Right renal pelvis (tissue), 4 donors: ENCODE results near the gene AMZ2. TPM values are rescaled to one million over a fixed set of nuclear protein-coding genes. Genes with fewer than 3 reads are reported as not detected.
"Not testable (repeated sequence)": the region's sequence is repeated elsewhere in the genome, so short reads cannot be mapped to it uniquely, and the experiment has no call there.

ENCODE experiments used
- DNase-seq, 4 donors: peaks; one replicate each; pipeline ENCODE4 v3.0.0-alpha.2; 2013; ENCODE audit warnings: low read depth in 4 of 4, low spot score in 3 of 4, missing footprints in 1 of 4
- polyA plus RNA-seq, 4 donors: library from polyadenylated mRNA; unstranded; fragments of 120-200 nt; gene quantifications; one replicate each; pipeline ENCODE4 v1.2.1, GENCODE V29; 2013; ENCODE audit not compliant: insufficient read length in 4 of 4

The AMZ2 gene
- polyA plus RNA-seq, 4 donors = 79.4 to 102 (median 96.4) TPM

DNA sequence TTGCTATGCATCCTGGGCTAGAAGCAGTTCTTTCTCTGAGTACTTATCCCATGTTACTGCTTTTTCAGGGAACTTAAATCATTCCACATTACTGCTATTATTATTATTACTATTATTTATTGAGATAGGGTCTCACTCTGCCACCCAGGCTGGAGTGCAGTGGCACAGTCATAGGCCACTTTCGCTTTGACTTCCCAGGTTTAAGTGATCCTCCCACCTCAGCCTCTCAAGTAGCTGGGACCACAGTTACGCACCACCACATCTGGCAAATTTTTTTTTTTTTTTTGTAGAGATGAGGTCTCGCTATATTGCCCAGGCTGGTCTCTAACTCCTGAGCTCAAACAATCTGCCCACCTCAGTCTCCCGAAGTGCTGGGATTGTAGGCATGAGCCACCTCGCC, 28.4 kb upstream of the AMZ2 start:
- not testable (repeated sequence) for DNase-seq

DNA sequence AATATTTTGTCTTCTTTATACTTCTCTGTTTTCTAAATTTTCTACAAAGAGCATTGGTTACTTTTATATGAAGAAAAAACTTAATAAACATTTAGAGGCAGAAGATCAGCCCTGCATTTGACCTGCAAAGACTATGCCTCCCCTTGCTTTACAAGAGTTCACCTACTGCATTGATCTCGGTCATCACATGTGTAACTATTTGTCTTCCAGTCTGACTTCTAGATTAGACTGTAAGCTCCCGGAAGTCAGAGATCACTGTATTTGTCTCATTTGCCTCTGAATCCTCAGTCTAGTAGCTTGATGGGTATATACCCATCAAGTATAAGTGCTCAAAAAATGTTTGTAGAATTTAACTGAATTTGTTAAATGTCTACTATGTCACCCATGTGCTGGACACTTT, 27.7 kb upstream of the AMZ2 start:
- not testable (repeated sequence) for DNase-seq

DNA sequence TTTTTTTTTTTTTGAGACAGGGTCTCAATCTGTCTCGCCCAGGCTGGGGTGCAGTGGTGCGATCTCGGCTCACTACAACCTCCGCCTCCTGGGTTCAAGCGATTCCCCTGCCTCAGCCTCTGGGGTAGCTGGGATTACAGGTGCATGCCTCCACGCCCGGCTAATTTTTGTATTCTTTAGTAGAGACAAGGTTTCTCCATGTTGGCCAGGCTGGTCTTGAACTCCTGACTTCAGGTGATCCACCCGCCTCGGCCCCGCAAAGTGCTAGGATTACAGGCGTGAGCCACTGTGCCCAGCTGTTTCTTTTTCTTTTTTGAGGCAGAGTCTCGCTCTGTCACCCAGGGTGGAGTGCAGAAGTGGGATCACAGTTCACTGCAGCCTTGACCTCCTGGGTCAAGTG, 27.1 kb upstream of the AMZ2 start:
- not testable (repeated sequence) for DNase-seq

DNA sequence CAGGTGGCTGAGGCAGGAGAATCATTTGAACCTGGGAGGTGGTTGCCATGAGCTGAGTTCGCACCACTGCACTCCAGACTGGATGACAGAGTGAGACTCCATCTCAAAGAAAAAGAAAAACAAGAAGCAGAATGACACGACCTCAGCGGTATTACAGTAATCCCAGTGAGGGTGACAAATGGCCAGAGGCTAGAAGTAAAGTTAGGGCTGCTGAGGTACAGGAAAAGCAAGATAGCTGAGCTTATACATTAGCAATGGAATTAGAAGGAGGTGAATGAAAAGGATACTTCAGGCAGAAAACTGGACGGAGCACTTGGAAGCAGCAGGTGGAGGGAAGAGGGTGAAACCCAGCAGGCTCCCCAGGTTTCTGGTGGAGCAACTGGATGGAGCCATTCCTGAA, 26.1 kb upstream of the AMZ2 start:
- DNase-seq = no peak

DNA sequence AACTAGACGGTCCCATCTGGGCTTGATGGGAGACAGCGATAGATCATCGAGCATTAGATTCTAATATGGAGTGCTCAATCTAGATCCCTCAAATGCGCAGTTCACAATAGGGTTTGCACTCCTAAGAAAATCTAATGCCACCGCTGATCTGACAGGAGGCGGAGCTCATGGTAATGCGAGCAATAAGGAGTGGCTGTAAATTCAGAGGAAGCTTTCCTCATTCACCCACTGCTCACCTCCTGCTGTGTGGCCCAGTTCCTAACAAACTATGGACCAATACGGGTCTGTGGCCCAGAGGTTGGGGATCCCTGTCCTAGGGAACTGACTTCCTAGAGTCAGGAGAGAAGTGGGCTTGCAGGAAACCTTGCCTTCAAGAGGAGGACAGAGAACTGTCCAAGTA, 25.2 kb upstream of the AMZ2 start:
- DNase-seq = no peak

DNA sequence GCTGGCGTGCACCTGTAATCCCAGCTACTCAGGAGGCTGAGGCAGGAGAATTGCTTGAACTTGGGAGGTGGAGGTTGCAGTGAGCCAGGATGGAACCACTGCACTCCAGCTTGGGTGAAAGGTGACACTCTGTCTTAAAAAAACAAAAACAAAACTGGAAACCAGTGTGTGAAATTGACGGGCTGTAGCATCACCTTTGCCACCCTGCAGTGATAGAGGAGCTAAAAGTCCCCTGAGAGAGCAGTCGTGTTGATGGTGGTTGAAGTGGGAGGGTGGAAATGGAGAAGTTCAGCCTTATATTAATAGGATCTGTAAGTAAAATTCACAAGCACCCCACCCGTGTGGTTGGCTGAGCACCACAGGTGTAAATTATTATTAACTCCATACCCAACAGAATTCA, 22.8 kb upstream of the AMZ2 start:
- DNase-seq = not testable (repeated sequence)

DNA sequence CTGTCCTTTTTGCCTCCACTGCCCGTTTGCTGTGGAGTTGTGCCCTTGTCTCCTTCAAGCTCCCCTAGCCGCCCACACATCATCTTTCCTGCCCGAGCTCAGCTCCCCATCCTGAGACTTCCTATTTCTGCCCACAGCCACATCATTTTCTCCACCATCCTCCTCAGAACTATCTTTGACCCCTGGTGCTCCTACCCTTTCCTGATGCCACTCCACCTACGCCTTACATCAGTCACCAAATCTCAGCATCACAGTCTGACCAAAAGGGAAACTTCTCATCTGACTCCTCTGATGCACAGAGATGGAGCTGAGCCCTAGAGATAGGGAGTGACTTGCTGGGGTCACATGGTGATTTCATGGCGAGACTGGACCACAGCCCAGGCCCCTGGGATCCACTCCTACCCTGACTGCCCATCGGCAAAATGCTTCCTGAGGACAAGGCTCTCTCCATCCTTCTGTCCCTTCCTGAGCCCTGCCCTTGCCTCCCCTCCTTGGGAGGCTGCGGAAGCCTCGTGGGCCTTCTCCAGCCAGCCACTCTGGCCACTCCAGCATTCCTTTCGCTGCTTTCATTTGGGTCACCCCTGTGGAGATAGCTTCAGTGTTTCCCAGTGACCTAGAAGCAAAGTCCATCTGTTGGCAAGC, 19.7 kb upstream of the AMZ2 start:
- not testable (repeated sequence) for DNase-seq

DNA sequence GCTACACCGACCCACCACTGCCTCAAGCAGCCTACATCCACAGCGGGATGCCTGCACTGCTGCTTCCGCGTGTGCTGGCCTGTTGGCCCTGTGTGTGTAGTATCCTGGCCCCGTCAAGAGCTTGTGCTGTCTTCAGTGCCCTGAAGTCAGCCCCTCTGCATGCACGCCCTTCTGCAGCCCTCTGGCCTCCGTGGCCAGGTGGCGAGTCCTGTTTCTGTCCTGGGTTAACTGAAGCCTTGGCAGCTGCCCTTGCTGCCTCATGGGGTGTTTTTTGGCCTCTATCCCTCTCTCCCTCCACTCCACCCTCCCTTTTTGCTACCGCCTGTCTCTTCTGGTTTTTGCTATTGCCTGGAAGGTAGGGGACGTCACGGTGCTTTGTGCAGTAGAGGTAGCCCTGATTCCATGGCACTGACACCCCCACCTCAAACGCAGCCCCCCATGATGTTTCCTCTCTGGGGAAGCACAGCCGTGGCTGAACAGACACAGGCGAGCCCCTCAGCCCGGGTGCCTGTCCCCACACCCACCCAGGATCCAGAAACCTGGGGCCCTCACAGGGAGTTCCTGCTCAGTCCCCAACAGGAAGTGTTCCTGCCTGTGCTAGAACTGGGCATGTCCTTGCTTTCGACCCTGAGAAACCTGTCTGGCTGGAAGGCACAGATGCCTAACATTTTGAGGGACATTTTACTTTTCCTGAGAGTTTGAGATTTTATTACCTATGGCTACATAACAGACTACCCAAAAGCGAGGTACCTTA, 18.8 kb upstream of the AMZ2 start:
- DNase-seq = no peak

DNA sequence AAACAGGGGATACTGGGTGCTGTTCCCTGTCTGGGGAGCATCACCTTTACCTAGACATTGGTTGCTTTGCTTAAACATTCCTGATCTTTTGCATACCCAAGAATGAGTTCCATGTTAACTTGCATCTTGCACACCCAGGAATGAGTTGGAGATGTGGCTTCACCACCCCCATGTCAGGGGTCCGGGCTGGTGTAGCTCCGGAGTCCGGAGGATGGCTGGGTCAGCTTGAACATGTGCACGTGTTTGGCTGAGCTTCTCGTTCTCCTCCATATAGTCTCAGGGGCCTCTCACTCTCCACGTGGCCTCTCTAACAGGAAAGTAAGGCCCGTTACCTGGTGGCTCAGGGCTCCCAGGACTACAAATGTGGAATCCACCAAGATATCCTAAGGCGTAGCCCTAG, 18.2 kb upstream of the AMZ2 start:
- DNase-seq = no peak

DNA sequence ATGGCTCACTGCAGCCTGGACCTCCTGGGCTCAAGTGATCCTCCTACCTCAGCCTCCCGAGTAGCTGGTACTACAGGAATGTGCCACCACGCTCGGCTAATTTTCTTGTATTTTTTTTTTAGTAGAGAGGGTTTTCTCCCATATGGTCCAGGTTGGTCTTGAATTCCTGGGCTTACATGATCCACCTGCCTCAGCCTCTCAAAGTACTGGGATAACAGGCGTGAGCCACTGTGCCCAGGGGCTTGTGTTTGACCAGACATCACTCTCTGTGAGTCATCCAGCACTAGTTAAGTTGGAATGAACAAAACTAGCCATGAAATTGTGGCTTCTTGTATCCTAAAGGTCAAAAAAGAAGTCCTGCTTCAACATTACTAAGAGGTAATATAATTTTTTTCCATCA, 16.7 kb upstream of the AMZ2 start:
- not testable (repeated sequence) for DNase-seq

DNA sequence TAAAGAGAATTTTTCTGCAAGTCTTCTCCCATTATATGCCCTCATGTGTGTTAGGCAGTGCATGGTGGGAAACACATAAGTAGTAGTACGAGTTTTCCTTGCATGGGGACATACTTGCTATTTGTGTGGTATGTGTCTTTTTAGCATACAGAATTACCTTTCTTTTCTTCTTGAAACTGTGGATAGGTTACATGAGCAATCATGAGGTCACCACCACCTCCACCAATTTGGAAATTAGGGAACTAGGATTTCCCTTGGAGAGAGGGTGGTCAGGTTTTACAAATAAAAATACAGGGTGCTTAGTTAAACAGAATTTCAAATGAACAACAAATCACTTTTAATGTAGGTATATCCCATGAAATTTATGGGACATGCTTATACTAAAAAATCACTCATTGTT, 16.3 kb upstream of the AMZ2 start:
- DNase-seq = no peak

DNA sequence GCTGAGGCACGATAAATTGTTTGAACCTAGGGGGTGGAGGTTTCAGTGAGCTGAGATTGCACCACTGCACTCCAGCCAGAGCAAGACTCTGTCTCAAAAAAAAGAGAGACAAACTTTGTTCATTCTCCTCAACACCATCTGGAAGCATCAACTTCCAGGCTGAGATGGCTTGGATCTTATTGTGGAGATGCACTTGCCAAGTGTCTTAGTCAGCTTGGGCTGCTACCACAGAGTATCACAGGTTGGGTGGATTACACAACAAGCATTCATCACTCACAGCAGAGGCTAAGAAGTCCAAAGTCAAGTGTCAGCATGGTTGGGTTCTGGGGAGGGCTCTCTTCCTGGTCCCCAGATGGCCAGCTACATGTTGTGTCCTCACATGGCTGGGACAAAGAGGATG, 15.1 kb upstream of the AMZ2 start:
- not testable (repeated sequence) for DNase-seq

DNA sequence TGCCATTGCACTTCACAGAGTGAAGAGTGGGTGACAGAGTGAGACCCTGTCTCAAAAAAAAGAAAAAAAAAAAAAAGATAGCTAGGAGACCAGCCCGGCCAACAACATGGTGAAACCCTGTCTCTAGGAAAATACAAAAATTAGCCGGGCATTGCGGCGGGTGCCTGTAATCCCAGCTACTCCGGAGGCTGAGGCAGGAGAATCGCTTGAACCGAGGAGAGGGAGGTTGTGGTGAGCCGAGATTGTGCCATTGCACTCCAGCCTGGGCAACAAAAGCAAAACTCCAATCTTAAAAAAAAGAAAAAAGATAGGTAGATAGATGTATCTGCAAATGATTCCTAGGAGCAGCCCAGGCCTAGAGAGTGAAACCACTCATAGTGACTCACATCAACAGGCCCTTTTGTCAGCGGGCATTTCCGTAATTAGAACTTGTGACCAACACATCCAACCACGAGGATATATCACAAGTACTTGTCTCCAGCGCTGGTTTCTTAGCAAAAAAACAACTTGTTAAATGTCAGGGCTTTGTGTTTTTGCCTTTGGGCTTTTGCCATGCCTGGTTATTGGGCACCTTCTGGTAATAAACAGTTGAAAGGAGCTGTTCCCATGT, 13.0 kb upstream of the AMZ2 start:
- not testable (repeated sequence) for DNase-seq

DNA sequence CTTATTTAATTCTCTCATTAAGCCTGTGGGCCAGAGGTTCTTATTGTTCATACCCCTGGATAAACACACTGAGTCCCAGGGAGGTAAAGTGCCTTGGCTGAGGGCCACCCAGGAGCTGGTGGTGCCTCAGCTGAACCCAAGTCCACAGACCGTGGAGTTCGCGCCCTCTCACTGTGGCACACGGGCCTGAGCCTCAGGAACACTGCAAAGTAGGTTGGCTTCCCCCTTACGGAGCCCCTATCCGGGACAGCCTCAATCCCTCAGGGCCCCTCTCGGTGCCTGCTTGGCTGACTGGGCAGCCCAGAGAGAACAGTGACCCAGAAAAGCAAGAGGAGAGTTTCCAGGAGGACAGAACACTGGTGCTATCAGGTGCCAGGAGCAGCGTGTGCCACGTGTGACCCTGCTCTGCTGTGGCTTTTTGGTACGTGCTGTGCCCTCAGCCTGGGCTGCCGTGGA, 12.5 kb upstream of the AMZ2 start:
- not testable (repeated sequence) for DNase-seq

DNA sequence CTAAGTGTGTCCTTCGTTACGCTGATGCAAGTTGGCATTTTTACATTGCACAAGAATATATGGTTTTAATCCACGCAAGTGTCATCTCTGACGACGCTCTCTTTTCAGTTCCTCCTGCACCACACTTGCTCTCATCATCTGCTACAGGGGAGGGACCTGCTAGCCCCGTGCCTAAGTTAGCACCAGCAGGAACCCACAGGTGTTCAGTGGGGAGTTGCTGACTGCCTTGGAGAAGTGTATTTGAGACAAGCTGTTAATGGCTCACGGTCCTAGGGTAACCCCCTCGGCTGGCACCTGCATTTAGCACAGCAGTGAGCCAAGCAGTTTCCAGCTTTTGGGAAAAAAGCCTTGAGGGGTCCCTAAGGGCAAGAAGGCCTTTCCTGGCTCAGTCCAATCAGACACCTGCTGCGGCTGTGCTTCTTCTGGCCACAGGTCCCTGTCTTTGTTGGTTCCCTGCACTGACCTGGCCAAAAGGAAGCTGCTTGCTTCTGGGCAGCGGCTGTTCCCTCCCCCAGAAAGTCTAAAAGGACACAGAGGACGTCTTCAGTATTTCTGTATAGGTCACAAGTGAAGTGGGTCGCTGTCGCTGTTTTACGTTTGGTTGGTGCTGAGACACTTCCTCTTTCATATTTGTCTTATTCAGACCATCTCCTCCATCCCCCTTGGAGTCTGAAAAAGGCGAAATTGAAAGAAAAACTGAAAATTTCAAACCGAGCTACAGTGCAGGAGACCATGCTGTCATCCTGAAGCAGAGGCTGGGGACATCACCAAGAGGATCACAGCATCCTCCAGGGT, 10.3 kb upstream of the AMZ2 start:
- not testable (repeated sequence) for DNase-seq

DNA sequence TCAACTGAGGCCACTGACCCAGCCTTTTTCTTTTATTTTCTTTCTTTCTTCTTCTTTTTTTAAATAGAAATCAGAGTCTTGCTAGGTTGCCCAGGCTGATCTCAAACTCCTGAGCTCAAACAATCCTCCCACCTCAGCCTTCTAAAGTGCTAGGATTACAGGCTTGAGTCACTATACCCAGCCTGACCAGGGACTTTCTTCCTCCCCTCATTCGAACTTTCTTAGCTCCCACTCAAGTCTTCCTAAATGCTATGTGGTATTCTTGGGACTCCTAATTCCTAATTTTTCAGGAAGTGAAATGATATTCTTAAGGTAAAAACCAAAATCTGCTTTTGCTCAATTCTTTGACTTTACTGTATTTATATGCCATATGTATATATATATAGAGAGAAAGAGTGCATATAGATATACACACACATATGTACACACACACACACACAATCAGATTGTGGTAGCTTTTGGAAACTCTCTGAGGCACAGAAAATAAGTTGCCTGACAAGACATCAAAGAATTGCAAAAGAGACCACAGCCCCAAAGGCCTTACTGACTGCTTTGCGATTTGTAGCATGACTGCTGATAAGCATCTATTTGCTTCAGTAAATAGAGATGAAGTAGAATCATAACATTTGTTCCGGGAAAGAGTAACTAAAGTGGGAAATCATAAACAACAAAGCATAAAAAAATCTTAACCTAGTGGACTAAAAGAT, 9.5 kb upstream of the AMZ2 start:
- no peak for DNase-seq

DNA sequence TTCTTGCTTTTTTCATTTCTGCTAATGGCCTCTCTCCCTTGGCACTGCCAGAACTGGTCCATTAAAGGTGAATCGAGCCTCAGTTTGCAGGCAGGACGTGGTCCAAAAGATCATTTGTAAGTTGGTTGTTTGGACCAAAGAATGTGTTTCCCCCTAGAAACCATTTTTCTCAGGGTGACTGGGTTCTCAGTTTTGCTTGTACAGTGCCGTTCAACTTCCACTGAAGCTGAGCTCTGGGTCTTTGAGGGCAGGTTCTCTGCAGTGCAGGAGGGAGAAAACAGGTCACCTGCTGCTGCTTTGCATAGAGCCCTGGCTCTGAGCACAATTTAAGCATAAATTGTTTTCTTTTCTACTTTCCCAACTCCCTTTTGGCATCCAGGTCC, 9.0 kb upstream of the AMZ2 start:
- no peak for DNase-seq

DNA sequence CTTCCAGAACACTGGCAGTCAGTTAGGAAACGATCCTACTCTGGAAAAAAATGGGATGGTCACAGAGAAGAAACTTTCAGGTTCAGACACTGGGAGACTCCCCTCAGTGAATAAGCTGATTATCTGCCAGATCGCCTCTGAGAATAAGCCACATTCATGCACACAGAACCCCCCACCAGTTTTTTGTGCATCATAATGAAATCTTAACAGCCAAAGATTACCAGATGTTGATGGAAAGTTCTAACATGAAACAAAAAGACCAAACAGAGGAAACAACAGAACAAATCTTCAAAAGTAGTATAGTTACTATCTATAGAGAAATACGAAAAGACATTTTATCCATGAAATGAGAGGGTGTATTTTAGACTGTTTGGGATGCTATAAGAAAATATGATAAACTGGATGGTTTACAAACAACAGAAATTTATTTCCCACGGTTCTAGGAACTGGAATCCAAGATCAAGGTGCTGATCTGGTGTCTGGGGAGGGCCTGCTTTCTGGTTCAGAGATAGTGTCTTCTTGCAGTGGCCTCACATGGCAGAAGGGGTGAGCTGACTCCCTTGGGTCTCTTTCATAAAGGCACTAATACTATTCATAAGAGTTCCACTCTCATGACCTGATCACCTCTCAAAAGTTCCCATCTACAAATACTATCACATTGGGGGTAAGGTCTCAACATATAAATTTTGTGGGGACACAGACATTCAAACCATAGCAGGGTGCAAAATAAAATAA, 8.0 kb upstream of the AMZ2 start:
- DNase-seq = no peak

DNA sequence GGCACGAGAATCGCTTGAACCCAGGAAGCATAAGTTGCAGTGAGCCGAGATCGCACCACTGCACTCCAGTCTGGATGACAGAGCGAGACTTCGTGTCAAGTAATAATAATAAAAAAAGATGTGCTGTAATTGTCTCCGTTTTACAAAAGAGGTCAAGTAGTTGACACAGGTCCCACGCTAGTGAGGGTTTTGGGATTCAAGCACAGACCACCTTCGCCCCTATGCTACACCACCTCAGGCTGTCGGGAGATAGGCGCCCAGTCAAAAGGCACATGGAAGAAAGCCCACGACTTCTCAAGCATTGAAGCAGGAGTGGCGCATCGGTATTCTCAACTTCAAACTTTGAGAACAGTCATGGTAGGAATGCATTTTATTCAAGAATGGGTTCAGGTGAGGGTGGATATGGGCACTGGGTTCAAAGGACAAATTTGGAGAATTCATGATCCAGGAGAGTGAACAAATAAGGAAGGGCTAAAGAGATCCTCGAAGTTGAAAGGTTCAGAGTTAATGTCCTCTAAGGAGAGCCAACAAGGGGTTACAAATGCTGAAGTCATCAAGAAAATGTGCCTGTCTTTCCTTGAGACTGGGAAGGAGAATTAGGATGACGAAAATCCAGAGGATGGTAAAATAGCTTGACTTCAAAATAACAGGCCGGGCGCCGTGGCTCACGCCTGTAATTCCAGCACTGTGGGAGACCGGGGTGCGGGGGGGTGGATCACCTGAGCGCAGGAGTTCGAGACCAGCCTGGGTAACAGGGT, 1.4 kb upstream of the AMZ2 start:
- DNase-seq = no peak
